ENCODE measurements around the gene NKAPD1. TPM values are rescaled to one million over a fixed set of nuclear protein-coding genes. Genes with fewer than 3 reads are reported as not detected.

The NKAPD1 gene
- total and polyA plus RNA-seq, 9 of the 15 experiments (the other 6 are each of a cell fraction or from before 2014, with no cell fraction given) = 14.1 to 73.5 (median 29.3) TPM

DNA sequence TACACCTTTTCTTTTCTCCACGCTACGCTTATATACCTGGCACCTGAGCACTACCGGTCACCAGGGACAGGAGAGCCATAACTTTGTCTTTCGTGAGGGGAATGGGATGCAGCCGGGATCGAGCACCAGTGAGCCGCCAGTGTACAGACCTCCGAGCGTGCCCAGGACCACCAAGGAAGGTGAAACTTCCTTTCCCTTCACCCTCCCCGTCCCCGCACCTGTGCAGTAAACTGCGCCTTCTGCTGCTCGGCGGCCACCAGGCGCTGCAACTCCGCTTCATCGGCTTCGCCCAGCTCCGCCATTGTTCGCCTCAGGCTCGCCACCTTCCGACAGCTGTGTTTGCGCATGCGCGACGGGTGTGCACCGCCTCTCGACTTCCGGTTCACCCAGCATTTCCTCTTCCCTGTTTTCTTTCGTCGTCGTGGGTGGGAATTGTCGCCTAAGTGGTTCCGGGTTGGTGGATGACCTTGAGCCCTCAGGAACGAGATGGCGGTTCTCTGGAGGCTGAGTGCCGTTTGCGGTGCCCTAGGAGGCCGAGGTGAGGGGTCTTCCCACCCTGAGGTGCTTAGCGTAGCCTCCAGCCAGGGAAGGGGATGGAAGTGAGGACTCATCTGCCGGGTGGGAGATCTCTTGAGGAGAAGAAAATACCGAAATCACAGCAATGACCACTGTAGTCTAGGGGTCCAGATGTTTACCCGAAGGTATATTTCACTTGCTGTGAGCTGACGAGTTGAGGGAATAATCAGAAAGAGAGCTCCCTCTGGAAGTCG is 12.5 kb downstream of the NKAPD1 start, which contains the start of the genes SDHD and TIMM8B (continued):
- TF ChIP-seq, protein P1, sequence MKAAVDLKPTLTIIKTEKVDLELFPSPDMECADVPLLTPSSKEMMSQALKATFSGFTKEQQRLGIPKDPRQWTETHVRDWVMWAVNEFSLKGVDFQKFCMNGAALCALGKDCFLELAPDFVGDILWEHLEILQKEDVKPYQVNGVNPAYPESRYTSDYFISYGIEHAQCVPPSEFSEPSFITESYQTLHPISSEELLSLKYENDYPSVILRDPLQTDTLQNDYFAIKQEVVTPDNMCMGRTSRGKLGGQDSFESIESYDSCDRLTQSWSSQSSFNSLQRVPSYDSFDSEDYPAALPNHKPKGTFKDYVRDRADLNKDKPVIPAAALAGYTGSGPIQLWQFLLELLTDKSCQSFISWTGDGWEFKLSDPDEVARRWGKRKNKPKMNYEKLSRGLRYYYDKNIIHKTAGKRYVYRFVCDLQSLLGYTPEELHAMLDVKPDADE (conservative IDR thresholded peaks at IDR 0.05; ENCODE audit: control insufficient read depth, low read depth, low read length) = peak; percentile 59; the same call in 1 of the 2 replicates
- TF ChIP-seq, protein P2, sequence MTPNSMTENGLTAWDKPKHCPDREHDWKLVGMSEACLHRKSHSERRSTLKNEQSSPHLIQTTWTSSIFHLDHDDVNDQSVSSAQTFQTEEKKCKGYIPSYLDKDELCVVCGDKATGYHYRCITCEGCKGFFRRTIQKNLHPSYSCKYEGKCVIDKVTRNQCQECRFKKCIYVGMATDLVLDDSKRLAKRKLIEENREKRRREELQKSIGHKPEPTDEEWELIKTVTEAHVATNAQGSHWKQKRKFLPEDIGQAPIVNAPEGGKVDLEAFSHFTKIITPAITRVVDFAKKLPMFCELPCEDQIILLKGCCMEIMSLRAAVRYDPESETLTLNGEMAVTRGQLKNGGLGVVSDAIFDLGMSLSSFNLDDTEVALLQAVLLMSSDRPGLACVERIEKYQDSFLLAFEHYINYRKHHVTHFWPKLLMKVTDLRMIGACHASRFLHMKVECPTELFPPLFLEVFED (CRISPR knock-in tag; conservative IDR thresholded peaks at IDR 0.05) = 0 out of 2 replicates have a peak, but pooled peaks have one; percentile 1
- TF ChIP-seq CAMTA2 (CRISPR knock-in tag; conservative IDR thresholded peaks at IDR 0.05) (no peak), PHF21A (IDR thresholded peaks at IDR 0.05; ENCODE audit: borderline replicate concordance, low read depth) (no peak), POLR2H (tag; IDR thresholded peaks at IDR 0.05; ENCODE audit: low read depth) (peak; percentile 87)
- TF ChIP-seq, protein P3, sequence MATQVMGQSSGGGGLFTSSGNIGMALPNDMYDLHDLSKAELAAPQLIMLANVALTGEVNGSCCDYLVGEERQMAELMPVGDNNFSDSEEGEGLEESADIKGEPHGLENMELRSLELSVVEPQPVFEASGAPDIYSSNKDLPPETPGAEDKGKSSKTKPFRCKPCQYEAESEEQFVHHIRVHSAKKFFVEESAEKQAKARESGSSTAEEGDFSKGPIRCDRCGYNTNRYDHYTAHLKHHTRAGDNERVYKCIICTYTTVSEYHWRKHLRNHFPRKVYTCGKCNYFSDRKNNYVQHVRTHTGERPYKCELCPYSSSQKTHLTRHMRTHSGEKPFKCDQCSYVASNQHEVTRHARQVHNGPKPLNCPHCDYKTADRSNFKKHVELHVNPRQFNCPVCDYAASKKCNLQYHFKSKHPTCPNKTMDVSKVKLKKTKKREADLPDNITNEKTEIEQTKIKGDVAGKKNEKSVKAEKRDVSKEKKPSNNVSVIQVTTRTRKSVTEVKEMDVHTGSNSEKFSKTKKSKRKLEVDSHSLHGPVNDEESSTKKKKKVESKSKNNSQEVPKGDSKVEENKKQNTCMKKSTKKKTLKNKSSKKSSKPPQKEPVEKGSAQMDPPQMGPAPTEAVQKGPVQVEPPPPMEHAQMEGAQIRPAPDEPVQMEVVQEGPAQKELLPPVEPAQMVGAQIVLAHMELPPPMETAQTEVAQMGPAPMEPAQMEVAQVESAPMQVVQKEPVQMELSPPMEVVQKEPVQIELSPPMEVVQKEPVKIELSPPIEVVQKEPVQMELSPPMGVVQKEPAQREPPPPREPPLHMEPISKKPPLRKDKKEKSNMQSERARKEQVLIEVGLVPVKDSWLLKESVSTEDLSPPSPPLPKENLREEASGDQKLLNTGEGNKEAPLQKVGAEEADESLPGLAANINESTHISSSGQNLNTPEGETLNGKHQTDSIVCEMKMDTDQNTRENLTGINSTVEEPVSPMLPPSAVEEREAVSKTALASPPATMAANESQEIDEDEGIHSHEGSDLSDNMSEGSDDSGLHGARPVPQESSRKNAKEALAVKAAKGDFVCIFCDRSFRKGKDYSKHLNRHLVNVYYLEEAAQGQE (IDR thresholded peaks at IDR 0.05; ENCODE audit: borderline replicate concordance) = no peak
- TF ChIP-seq, protein P3 (CRISPR knock-in tag; IDR thresholded peaks at IDR 0.05; ENCODE audit: low read depth) = no peak; the same call in 1 of the 2 replicates
- TF ChIP-seq, protein P4, sequence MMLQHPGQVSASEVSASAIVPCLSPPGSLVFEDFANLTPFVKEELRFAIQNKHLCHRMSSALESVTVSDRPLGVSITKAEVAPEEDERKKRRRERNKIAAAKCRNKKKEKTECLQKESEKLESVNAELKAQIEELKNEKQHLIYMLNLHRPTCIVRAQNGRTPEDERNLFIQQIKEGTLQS (IDR thresholded peaks at IDR 0.05) = no peak
- TF ChIP-seq, protein P4 (CRISPR knock-in tag; conservative IDR thresholded peaks at IDR 0.05) = no peak
- TF ChIP-seq, protein P5, sequence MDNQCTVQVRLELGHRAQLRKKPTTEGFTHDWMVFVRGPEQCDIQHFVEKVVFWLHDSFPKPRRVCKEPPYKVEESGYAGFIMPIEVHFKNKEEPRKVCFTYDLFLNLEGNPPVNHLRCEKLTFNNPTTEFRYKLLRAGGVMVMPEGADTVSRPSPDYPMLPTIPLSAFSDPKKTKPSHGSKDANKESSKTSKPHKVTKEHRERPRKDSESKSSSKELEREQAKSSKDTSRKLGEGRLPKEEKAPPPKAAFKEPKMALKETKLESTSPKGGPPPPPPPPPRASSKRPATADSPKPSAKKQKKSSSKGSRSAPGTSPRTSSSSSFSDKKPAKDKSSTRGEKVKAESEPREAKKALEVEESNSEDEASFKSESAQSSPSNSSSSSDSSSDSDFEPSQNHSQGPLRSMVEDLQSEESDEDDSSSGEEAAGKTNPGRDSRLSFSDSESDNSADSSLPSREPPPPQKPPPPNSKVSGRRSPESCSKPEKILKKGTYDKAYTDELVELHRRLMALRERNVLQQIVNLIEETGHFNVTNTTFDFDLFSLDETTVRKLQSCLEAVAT (IDR thresholded peaks at IDR 0.05) = peak in 1 of 2 experiments; percentile 88; a peak in 3 of 4 replicates
